ENCODE measurements around the gene ZBTB7B. TPM values are rescaled to one million over a fixed set of nuclear protein-coding genes. Genes with fewer than 3 reads are reported as not detected.
A peak's percentile ranks its signal among the peaks of the same experiment; 100 is the strongest.

Gene ZBTB7B
- total RNA-seq, 1 experiment from 2014 or later: 22.2 TPM

- no peak for DNase-seq (ENCODE audit: low read depth)
These were observed 12.3 kb downstream of the ZBTB7B start for GRCh38 chr1:155014709-155015508.

DNA sequence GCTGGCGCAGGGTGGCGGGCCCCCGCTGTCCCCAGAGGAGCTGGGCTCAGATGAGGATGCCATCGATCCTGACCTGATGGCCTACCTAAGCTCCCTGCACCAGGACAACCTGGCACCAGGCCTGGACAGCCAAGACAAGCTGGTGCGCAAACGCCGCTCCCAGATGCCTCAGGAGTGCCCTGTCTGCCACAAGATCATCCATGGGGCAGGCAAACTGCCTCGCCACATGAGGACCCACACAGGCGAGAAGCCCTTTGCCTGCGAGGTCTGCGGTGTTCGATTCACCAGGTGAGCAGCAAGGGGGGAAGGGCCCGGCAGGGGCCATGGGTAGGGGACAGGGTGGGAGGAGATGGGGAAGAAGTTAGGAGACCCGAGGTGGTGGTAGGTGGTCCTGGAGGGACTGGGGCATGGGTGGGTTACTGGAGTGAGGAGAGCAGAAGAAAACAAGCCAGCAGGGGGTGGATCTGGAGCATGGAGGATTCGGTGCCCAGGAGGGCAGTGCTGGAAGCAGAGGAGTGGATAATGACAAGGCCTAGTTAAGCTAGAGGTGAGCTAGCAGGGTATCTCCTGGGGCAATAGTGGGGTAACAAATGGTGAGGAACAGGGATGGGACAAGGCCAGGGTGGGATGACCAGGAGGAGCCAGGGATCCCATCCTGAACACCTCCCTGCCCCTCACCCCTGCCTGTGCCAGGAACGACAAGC is 13.1 kb downstream of the ZBTB7B start:
- DNase-seq (ENCODE audit: low read depth): no peak

DNA sequence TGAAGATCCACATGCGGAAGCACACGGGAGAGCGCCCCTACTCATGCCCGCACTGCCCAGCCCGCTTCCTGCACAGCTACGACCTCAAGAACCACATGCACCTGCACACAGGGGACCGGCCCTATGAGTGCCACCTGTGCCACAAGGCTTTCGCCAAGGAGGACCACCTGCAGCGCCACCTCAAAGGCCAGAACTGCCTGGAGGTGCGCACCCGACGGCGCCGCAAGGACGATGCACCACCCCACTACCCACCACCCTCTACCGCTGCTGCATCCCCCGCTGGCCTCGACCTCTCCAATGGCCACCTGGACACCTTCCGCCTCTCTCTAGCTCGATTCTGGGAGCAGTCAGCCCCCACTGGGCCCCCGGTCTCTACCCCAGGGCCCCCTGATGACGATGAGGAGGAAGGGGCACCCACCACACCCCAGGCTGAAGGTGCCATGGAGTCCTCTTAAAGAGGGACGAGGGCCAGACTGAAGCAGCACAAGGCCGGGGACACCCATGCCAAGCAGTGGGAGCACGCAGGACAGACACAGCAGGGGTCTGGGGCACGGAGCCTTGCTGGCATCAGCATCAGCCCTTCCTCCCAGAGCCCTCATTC is 13.7 kb downstream of the ZBTB7B start:
- no peak for DNase-seq (ENCODE audit: low read depth)

- DNase-seq (ENCODE audit: low read depth): peak; percentile 97
These were observed 14.7 kb downstream of the ZBTB7B start for GRCh38 chr1:155017041-155017945.

DNA sequence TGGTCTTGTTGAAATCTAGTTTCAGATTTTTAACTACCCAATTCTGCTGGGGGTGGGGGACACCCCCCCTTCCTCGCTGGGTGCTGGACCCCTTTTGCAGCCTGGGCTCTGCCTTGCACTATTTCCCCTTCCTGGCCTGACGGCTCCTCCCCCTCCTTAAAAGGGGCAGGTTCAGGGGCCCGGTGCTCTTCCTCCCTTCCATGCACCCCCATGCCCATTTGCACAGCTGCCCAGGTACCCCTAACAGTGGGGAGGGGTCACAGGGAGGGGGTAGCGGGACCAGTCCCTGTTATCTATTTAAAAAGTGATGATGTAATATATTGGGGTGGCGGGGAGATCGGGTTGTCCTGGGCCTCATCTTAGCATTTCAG is 15.3 kb downstream of the ZBTB7B start:
- DNase-seq (ENCODE audit: low read depth): no peak

DNA sequence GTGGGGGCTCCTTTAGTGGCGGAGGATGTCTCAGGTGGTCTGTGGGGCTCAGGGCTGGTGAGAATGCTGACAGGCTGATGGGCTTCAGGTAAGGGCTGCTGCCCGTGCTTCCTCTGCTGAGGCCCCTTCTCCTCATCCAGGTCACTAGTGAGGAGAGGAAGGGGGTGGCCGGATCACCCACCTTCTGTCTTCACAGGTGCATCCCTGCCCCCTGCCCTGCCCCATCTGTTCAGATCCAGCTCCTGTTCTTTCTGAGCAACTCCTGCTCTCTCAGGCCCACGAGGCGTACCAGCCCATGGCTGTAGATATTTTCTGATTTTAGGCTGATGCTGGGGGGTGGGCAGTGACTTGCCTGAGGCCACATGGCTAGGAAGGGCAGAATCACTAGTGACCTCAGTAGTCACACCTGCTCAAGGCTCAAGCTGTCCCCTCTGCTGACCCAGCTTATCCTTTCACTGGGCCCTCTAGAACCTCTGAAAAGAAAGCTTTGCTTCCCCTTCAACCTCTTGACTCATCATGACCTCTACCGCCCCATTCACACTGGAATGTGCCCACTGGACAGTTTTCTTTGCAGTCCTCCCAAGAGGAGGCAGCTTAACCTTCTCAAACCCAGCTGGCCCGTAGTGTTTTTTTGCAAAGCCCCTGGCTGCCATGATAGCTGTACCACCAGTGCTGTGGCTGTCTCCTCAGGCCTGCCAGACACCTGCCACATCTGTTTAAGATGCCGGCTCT is 16.2 kb downstream of the ZBTB7B start:
- no peak for DNase-seq (ENCODE audit: low read depth)

DNA sequence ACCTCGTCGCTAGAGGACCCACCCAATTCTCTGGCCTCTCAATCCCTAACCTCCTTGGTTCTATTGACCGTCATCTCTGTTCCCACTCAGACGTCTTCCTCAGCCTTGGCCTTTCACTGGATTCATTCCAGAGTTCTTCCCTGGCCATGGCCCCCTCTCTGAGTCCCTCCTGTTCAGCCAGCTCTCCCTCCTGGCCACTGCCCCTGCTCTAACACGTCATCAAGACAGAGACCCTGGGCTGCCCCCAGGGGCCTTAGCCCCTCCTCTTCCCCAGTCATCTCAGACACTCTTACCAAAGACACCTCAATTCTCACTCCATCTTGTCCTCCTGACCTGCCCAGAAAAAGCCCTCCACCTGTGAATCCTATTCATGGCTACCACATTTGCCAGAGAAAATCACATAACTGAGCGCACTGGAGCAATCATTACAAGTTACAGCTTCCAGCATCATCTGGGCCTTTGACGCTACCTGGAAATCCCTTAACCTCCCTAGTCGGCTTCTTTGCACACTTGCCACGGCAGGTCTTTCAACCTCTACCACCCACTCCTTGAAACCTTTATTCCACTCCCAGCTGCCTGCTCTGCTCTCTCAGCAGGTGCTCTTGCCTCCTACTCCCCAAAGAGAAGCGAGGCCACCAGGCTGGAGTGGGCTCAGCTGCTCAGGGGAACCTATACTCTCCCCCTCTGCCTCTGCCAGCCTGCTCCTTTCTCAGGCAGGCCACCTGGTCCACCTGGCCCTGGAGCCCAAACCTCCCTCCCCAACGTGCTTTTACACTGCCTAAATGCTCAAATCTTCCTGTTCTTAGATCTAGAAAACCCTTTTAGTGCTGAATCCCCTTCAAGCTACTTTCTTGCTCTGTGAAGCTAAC is 17.0 kb downstream of the ZBTB7B start:
- no peak for DNase-seq (ENCODE audit: low read depth)

DNA sequence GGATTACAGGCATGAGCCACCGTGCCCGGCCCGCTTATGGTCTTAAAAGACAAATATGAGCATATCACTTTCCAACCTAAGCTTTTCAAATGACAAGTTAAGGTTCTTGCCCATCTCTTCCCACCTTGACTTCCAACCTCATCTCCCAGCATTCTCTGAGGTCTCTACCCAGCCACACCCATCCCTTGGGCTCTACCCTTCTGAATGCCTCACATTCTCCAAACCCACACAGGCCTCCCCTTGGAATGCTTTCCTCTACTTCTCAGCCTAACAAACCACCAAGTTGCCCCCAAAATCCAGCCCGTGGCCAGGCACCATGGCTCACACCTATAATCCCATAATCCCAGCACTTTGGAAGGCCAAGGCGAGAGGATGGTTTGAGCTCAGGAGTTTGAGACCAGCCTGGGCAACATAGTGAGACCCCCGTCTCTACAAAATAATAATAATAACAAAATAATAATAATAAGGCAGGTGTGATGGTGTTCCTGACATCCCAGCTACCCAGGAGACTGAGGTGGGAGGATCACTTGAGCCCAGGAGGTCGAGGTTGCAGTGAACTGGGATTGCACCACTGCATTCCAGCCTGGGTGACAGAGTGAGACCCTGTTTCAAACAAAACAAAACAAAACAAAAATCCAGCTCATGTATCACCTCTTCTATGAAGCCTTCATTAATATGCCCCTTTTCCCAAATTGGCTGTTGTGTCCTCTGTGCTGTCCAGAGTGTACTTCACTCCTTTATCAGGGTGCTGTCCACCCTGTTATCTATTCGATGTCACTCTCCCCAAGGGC is 19.7 kb downstream of the ZBTB7B start:
- DNase-seq (ENCODE audit: low read depth): no peak

GRCh38 chr1:155022927-155023236 is 20.3 kb downstream of the ZBTB7B start:
- no peak for DNase-seq (ENCODE audit: low read depth)

DNA sequence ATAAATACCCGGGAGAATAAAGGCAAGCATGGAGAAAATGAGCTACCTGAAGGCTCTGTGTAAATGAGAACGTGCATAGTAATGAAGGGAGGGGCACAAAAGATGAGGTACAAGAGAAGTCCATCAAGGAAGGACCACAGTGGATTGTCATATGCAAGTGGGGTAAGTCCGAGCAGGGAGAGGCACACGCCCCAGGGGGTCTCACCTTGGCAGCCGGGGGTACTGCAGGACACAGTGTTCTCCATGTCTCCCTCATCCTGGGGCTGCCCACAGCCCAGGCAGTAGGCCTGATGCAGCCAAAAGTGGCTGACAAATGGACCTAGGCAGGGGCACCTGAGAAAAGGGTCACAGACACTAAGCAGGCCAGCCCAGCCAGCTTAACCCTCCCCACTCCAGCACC is 21.0 kb downstream of the ZBTB7B start:
- no peak for DNase-seq (ENCODE audit: low read depth)

DNA sequence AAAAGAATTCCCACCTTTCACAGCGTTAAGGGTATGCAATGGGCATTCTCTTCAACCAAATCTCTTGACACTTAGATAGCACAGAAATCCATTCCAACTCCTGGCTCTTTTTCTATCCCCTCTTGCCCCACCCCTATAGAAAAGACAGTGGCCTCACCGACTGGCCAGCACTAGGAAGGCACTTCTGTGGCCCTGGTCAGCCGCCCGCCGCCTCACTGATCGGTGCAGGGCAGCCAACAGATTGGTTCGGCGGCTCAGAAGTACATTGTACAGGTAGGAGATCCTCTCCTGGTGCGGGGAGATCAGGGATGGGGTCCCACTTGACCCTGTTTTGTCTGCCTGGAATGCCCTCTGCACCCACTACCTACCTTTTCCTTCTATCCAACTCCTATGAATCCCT is 21.7 kb downstream of the ZBTB7B start:
- no peak for DNase-seq (ENCODE audit: low read depth)

DNA sequence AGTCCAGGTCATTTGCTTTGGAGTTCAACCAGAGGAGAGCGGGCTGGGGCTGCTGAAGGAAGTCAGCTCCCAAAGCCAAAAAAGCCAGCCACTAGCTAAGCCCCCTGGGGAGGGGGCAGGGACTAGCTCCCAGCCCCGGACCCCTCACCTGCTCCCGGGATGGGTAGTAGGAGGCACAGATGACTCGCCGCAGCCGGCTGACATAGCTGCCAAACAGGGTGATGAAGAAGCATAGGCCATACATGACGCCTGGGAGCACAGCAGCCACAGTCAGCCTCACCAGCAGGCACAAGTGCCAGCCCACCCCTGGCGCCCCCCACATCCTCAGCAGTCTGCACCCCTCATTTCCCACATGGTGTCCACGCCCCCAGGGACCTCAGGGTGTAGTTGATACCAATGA is 23.6 kb downstream of the ZBTB7B start:
- DNase-seq (ENCODE audit: low read depth): no peak

DNA sequence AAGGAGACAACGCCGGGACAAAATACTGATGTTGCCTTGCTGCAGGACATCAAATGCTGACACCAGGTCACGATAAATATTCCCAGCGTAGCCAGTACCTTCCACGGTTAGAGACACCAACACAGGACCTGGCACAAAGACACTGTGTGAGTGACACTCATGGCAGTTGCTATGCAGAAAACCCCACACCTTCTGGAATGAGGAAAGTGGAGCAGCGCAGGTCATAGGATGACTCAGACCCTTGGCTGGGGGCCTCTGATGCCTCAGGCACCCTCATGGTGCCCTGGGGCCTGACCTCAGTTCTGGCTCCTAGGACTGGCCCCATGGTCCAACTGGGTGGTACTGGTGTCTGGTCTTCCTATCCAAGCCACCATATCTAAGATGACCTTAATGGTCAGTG is 24.0 kb downstream of the ZBTB7B start:
- peak; percentile 52 for DNase-seq (ENCODE audit: low read depth)

DNA sequence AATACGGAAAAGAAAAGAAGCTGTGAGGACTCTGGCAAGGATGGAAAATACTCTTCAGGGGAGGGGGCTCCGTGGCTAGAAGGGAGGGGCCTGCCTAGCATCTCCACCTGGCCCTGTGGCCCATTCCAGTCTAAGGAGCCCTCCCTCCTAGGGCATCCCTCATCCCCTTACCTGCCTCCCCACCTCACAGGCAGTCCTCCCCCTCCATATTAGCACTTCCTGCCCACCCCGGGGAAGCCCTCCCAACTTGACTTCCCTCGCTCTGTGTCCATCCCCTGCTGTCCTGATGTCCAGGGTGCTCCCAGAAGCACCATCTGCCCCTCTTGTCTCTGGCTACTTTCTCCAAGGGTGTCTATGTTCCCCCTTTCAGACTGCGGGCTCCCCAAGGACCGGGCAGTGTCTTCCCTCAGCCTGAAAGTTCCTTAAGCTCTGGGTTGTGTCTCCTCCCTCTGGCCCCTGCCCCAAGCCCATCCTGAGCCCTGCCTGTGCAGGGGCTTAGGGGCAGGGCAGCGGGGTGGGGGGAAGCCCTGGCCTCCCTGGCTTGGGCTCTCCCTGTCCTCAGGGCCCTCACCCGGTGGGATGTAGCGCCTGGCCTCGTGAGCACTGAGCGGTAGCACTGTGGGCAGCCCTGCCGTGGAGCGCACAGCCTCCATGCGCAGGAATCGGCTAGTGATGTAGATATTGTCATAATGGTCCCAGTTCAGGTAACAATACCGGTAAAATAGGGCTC is 27.1 kb downstream of the ZBTB7B start:
- DNase-seq (ENCODE audit: low read depth): no peak

- no peak for DNase-seq (ENCODE audit: low read depth)
These were observed 27.7 kb downstream of the ZBTB7B start for GRCh38 chr1:155030243-155030795.

GRCh38 chr1:155030899-155031298 is 28.3 kb downstream of the ZBTB7B start:
- no peak for DNase-seq (ENCODE audit: low read depth)

DNA sequence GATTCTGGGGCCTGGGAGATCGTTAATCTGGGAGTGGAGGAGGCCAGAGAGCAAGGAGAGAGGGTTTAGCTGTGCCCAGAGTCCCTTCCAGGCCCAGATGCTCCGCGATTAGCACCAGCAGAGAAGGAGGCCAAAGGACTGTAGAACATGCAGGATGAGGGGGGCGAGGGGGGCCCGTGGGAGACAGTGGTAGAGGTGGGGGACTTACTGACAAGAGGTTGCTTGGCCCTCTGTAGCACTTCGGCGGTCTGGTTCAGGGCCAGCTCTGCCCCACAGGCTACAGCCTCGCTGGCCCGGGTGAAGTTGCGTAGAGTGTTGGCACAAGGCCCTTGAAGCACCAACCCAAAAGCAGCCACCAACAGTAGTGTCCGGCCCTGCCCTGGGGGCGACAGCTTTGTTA is 30.3 kb downstream of the ZBTB7B start:
- DNase-seq (ENCODE audit: low read depth): no peak

- no peak for DNase-seq (ENCODE audit: low read depth)
These were observed 30.9 kb downstream of the ZBTB7B start, which contains the start of the genes DCST1 and DCST2 for GRCh38 chr1:155033524-155033923. Gene DCST1, plus strand, starts transcription at chr1:155033824. Its CDS starts 213 bp downstream, at chr1:155034037. Gene DCST2, minus strand, starts transcription at chr1:155033781. Its CDS starts 80 bp downstream, at chr1:155033701.
